ENCODE measurements around the gene GNA15. TPM values are rescaled to one million over a fixed set of nuclear protein-coding genes. Genes with fewer than 3 reads are reported as not detected.

Gene GNA15
- total RNA-seq, 4 donors from 2014 or later: 1.2 to 7.2 (median 2.9) TPM

DNA sequence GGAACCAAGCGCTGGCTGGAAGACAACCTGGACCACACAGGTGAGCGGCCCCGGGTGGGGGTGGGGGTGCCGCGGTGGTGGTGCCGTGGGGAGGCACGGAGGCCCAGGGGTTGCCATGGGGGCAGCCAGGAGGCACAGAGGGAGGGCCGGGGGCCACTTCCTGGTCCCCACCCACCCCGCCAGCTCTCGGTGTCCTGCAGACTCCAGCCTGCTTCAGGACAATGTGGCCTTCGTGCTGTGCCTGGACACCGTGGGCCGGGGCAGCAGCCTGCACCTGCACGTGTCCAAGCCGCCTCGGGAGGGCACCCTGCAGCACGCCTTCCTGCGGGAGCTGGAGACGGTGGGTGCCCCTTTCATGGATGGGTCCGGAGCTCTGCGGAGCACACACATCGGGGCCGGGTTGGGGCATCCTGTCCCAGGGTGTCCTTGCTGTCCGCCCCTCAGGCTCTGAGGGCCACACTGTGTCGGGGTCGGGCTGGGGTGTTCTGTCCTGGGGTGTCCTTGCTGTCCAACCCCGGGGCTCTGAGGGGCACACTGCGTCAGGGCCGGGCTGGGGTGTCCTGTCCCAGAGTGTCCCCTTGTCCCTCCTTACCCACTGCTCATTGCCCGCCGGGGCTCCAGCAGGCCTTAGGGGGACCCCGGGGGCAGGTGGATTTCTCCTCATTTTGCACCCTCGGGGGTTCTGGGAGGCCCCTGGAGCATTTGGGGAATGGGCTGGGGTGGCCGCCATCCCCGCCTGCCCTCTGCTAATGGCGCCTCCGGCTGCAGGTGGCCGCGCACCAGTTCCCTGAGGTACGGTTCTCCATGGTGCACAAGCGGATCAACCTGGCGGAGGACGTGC, 68.2 kb downstream of the GNA15 start:
- Histone ChIP-seq H3K36me3 (no peaks in the 10 kb centered on the region), H3K27ac (no peak overlapping the region), H3K4me1 (no peaks in the 10 kb centered on the region), H3K27me3 (no peaks in the 10 kb centered on the region), H3K9me3 (no peaks in the 10 kb centered on the region), H3K4me3 (no peak overlapping the region)
- intact Hi-C loops (cut with DNase I; ENCODE audit: low total_unique reads): no loop called here
- no peak for DNase-seq
- TF ChIP-seq POLR2A (IDR thresholded peaks at IDR 0.05) (no peak), CTCF (IDR thresholded peaks at IDR 0.05) (no peak)

DNA sequence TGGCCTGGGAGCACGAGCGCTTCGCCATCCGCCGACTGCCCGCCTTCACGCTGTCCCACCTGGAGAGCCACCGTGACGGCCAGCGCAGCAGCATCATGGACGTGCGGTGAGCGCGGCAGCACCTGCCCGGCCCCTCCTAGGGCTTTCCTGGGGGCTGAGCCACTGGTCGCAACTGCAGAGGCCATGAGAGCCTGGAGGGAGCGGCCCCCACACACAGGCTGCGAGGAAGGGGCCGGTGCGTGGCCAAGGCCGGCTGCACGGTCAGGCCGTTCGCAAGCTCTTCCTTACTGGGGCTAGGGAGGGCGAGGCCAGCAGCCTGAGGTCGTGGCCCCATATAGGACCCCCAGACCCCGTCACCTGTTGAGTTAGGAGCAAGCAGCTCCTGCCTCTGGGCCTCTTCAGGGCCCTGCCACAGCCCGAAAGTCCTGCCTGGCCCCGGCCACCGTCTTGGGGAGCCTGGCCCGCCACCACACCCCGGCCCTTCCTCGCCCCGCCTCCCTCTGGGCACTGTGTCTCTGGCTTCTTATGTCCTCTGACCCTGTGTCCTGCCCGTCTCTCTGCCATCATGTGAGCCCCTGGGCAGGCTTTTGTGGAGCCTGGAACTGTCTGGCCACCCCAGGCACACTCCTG, 68.9 kb downstream of the GNA15 start:
- Histone ChIP-seq H3K4me1 (no peaks in the 10 kb centered on the region), H3K4me3 (no peak overlapping the region), H3K36me3 (no peaks in the 10 kb centered on the region), H3K9me3 (no peaks in the 10 kb centered on the region), H3K27me3 (no peaks in the 10 kb centered on the region), H3K27ac (no peak overlapping the region)
- TF ChIP-seq CTCF (IDR thresholded peaks at IDR 0.05) (no peak), POLR2A (IDR thresholded peaks at IDR 0.05) (no peak)
- no peak for DNase-seq
- intact Hi-C loops (cut with DNase I; ENCODE audit: low total_unique reads): no loop called here

DNA sequence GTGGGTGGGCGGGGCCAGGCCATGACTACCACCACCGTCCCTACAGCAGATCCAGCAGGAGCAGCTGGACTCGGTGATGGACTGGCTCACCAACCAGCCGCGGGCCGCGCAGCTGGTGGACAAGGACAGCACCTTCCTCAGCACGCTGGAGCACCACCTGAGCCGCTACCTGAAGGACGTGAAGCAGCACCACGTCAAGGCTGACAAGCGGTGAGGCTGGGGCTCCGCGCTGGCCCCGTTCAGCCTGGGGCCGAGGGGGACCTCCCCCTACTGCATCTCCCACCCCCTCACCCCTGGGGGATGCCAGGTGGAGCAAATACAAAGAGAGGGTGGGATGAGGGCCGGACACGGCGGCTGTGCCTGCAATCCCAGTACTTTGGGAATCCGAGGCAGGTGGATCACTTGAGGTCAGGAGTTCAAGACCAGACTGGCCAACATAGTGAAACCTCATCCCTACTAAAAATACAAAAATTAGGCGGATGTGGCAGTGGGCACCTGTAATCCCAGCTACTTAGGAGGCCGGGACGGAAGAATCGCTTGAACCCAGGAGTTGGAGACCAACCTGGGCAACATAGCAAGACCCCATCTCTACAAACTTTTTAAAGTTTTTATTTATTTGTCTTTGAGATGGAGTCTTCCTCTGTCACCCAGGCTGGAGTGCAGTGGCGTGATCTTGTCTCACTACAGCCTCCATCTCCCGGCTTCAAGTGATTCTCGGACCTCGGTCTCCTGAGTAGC, 70.6 kb downstream of the GNA15 start:
- Histone ChIP-seq H3K27me3 (no peaks in the 10 kb centered on the region), H3K4me3 (no peak overlapping the region), H3K27ac (no peak overlapping the region), H3K4me1 (no peaks in the 10 kb centered on the region), H3K36me3 (no peaks in the 10 kb centered on the region), H3K9me3 (no peaks in the 10 kb centered on the region)
- no peak for DNase-seq
- TF ChIP-seq CTCF (IDR thresholded peaks at IDR 0.05): no peak
- TF ChIP-seq POLR2A (IDR thresholded peaks at IDR 0.05): no peak
- intact Hi-C loops (cut with DNase I; ENCODE audit: low total_unique reads): no loop called here

DNA sequence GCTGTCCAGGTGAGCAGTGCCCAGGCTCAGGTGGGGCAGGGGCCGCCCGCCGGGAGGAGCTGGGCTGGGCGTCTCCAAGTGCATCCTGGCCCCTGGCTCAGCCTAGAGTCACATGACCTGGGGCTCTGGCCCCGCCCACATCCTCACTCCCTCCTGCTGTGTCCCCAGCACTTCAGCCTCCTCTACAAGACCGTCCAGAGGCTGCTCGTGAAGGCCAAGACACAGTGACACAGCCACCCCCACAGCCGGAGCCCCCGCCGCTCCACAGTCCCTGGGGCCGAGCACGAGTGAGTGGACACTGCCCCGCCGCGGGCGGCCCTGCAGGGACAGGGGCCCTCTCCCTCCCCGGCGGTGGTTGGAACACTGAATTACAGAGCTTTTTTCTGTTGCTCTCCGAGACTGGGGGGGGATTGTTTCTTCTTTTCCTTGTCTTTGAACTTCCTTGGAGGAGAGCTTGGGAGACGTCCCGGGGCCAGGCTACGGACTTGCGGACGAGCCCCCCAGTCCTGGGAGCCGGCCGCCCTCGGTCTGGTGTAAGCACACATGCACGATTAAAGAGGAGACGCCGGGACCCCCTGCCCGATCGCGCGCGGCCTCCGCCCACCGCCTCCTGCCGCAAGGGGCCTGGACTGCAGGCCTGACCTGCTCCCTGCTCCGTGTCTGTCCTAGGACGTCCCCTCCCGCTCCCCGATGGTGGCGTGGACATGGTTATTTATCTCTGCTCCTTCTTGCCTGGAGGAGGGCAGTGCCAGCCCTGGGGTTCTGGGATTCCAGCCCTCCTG, 71.8 kb downstream of the GNA15 start:
- intact Hi-C loops (cut with DNase I; ENCODE audit: low total_unique reads): no loop called here
- DNase-seq: no peak
- H3K36me3 ChIP-seq: no peaks in the 10 kb centered on the region
- H3K4me1 ChIP-seq: no peaks in the 10 kb centered on the region
- no peaks in the 10 kb centered on the region for H3K27me3 ChIP-seq
- H3K27ac ChIP-seq: no peak overlapping the region
- TF ChIP-seq POLR2A (IDR thresholded peaks at IDR 0.05): no peak
- no peak for TF ChIP-seq CTCF (IDR thresholded peaks at IDR 0.05)
- H3K9me3 ChIP-seq: no peaks in the 10 kb centered on the region
- no peak overlapping the region for H3K4me3 ChIP-seq
